ENCODE measurements around the gene SERTM2.

SERTM2 gene

DNA sequence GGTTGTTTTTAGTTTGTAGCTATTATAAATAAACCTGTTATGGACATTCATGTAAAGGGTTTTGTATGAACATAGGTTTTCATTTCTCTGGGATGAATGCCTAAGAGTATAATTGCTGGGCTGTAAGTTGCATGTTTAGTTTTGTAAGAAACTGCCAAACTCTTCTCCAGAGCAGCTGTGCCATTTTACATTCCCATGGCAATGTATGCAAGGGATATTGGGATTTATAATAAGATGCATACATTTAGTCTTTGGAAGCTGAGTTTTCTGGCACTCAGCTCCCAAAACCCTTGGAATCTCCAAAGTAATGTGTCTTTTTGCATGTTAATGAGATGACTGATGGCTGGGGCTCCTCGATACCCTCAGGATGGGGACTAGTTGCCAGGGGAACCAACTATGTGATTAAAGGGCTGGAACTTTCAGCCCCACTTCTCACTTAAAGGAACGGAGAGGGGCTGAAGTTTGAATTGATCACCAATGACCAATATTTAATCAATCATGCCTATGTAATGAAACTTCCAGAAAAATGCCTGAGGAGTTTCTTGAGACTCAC is 44.0 kb downstream of the SERTM2 start:
- TF ChIP-seq, protein P1, sequence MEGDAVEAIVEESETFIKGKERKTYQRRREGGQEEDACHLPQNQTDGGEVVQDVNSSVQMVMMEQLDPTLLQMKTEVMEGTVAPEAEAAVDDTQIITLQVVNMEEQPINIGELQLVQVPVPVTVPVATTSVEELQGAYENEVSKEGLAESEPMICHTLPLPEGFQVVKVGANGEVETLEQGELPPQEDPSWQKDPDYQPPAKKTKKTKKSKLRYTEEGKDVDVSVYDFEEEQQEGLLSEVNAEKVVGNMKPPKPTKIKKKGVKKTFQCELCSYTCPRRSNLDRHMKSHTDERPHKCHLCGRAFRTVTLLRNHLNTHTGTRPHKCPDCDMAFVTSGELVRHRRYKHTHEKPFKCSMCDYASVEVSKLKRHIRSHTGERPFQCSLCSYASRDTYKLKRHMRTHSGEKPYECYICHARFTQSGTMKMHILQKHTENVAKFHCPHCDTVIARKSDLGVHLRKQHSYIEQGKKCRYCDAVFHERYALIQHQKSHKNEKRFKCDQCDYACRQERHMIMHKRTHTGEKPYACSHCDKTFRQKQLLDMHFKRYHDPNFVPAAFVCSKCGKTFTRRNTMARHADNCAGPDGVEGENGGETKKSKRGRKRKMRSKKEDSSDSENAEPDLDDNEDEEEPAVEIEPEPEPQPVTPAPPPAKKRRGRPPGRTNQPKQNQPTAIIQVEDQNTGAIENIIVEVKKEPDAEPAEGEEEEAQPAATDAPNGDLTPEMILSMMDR (IDR thresholded peaks at IDR 0.05) = no peak
- Histone ChIP-seq H3K9me3 (no peaks in the 10 kb centered on the region), H3K27ac (no peak overlapping the region), H3K36me3 (no peaks in the 10 kb centered on the region), H3K4me1 (ENCODE audit: control insufficient read depth in 1 of 2, insufficient read depth in 1 of 2, low read depth in 1 of 2, low read length in 1 of 2) (no peaks in the 10 kb centered on the region), H3K4me3 (ENCODE audit: low read depth in 1 of 2, low read length in 1 of 2) (no peak overlapping the region), H3K27me3 (no peaks in the 10 kb centered on the region)

GRCh38 chrX:111560801-111561200 is 49.4 kb downstream of the SERTM2 start:
- no peak overlapping the region for H3K27ac ChIP-seq
- TF ChIP-seq, protein P1 (IDR thresholded peaks at IDR 0.05) = no peak
- no peak overlapping the region for H3K4me3 ChIP-seq (ENCODE audit: low read depth in 1 of 2, low read length in 1 of 2)
- no peaks in the 10 kb centered on the region for H3K27me3 ChIP-seq
- no peaks in the 10 kb centered on the region for H3K36me3 ChIP-seq
- H3K9me3 ChIP-seq = no peaks in the 10 kb centered on the region
- H3K4me1 ChIP-seq (ENCODE audit: control insufficient read depth in 1 of 2, insufficient read depth in 1 of 2, low read depth in 1 of 2, low read length in 1 of 2) = no peaks in the 10 kb centered on the region

- H3K9me3 ChIP-seq = no peaks in the 10 kb centered on the region
- H3K27ac ChIP-seq = no peak overlapping the region
- H3K4me1 ChIP-seq (ENCODE audit: control insufficient read depth in 1 of 2, insufficient read depth in 1 of 2, low read depth in 1 of 2, low read length in 1 of 2) = no peaks in the 10 kb centered on the region
- TF ChIP-seq, protein P1 (IDR thresholded peaks at IDR 0.05) = no peak
- no peaks in the 10 kb centered on the region for H3K36me3 ChIP-seq
- H3K27me3 ChIP-seq = no peaks in the 10 kb centered on the region
- H3K4me3 ChIP-seq (ENCODE audit: low read depth in 1 of 2, low read length in 1 of 2) = no peak overlapping the region
These were observed 50.4 kb downstream of the SERTM2 start for GRCh38 chrX:111561851-111562250.

DNA sequence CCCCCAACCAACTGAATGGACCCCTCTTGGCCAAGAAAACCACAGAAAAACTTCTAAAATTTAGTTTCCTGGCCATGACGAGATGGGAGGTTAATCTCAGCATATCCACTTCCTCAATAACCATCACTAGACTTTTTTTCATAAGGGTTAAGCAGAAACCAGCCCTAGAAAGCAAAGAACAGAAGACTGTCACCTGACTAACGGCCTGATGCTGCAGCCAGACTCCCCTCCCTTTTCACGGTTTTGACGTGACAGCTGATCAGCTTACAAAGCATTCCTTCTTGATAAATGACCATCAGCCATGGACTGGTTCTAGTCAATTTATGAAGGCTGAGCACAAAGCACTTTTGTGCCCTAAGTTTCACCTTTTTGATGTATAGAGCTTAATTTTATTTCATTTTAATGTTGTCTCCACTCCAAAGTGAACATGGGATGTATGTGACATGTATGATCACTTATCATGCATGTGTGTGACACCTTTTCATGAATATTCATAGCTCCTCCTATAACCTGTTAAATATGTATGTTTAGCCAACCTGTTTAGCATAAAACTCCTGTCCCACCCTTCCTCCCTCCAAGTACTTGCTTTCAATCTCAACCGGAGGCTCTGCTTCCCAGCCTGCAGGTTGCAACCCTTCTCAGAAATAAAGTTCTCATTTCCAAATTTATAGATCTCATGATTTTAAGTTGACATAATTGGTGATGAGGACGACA is 56.3 kb downstream of the SERTM2 start:
- TF ChIP-seq, protein P1 (IDR thresholded peaks at IDR 0.05) = no peak
- Histone ChIP-seq H3K27me3 (no peaks in the 10 kb centered on the region), H3K4me1 (ENCODE audit: control insufficient read depth in 1 of 2, insufficient read depth in 1 of 2, low read depth in 1 of 2, low read length in 1 of 2) (no peaks in the 10 kb centered on the region), H3K9me3 (no peaks in the 10 kb centered on the region), H3K27ac (no peak overlapping the region), H3K4me3 (ENCODE audit: low read depth in 1 of 2, low read length in 1 of 2) (no peak overlapping the region), H3K36me3 (no peaks in the 10 kb centered on the region)

- no peak overlapping the region for H3K4me3 ChIP-seq (ENCODE audit: low read depth in 1 of 2, low read length in 1 of 2)
- TF ChIP-seq, protein P1 (IDR thresholded peaks at IDR 0.05) = no peak
- no peaks in the 10 kb centered on the region for H3K36me3 ChIP-seq
These were observed 56.9 kb downstream of the SERTM2 start for GRCh38 chrX:111568354-111568753.

More at GRCh38 chrX:111568354-111568753, 56.9 kb downstream of the SERTM2 start:
- Histone ChIP-seq H3K27me3 (no peaks in the 10 kb centered on the region), H3K9me3 (no peaks in the 10 kb centered on the region), H3K4me1 (ENCODE audit: control insufficient read depth in 1 of 2, insufficient read depth in 1 of 2, low read depth in 1 of 2, low read length in 1 of 2) (no peaks in the 10 kb centered on the region), H3K27ac (no peak overlapping the region)
